GM12878 (cell line): ENCODE results near the gene SLC6A7. TPM values are rescaled to one million over a fixed set of nuclear protein-coding genes. Genes with fewer than 3 reads are reported as not detected.

ENCODE experiments used
- ATAC-seq: fragments of 200-7000 bp; cut with Tn5 transposase; 3 replicates; pipeline ENCODE4 v1.9.1; 2020; ENCODE audit warnings: mild to moderate bottlenecking, moderate library complexity
- BruUV-seq: library from RNA; stranded (reverse); fragments of 400-500 nt; replicated peaks from 2 replicates; lab custom pipeline; 2021; lab: Mats Ljungman, UMichigan
- CTCF ChIA-PET: fragments of 300-600 bp; sonication (Branson Sonifier 250); formaldehyde crosslinking; extraction: SDS; loops from one replicate; lab custom pipeline; 2021; ENCODE audit warnings: inconsistent platforms; lab: Yijun Ruan, JAX
- POLR2A ChIA-PET: fragments of 350-600 bp; formaldehyde crosslinking; extraction: SDS; loops from one replicate; lab custom pipeline; 2021; ENCODE audit warnings: inconsistent platforms; lab: Charles Lee
- RAD21 ChIA-PET: fragments of 300-600 bp; sonication (Branson Sonifier 250); formaldehyde crosslinking; loops from one replicate; lab custom pipeline; 2023; ENCODE audit warnings: antibody characterized with exemption; ENCODE audit not compliant: unreplicated experiment; lab: Charles Lee
- SMC1A ChIA-PET: fragments of 300-600 bp; sonication (Branson Sonifier 250); formaldehyde crosslinking; loops from one replicate; lab custom pipeline; 2023; ENCODE audit not compliant: unreplicated experiment, uncharacterized antibody; lab: Charles Lee
- DNase-seq: peaks from one replicate; pipeline ENCODE4 v3.0.0-alpha.2; 2011; ENCODE audit warnings: low read depth, low spot score
- FAIRE-seq: peaks from 3 replicates; lab custom pipeline; 2011; peaks lifted over from hg19 to GRCh38; lab: Jason Lieb, UNC
- H2AFZ ChIP-seq: 2 replicates; pipeline ENCODE4 v1.6.0; 2011; ENCODE audit warnings: low read depth, low read length, control low read depth; ENCODE audit not compliant: control insufficient read depth
- H3K27ac ChIP-seq: 2 replicates; pipeline ENCODE4 v1.5.1; 2011; ENCODE audit warnings: control low read depth; ENCODE audit not compliant: control insufficient read depth, insufficient read depth
- H3K27me3 ChIP-seq, 2 experiments: replicated peaks in 1 of 2; 2 replicates each; pipeline versions ENCODE4 v1.6.0 to v1.6.1; 2011; ENCODE audit warnings: low read length in 1 of 2; ENCODE audit not compliant: control insufficient read depth in 2 of 2, insufficient read depth in 2 of 2
- H3K36me3 ChIP-seq, 2 experiments: 2 replicates each; pipeline ENCODE4 v1.5.1; 2011; ENCODE audit warnings: low read length in 1 of 2; ENCODE audit not compliant: control insufficient read depth in 2 of 2, insufficient read depth in 2 of 2
- H3K4me1 ChIP-seq: 2 replicates; pipeline ENCODE4 v1.6.1; 2011; ENCODE audit warnings: mild to moderate bottlenecking, low read length, moderate library complexity, mixed read lengths; ENCODE audit not compliant: control insufficient read depth, insufficient read depth
- H3K4me2 ChIP-seq: 2 replicates; pipeline ENCODE4 v1.6.0; 2011; ENCODE audit warnings: control low read depth; ENCODE audit not compliant: control insufficient read depth, insufficient read depth
- H3K4me3 ChIP-seq: fragments of 200-600 bp; sonication (generic); 2 replicates; pipeline ENCODE4 v1.5.1; 2016
- H3K79me2 ChIP-seq: 2 replicates; pipeline ENCODE4 v1.6.0; 2011; ENCODE audit warnings: low read length; ENCODE audit not compliant: control insufficient read depth, insufficient read depth
- H3K9ac ChIP-seq: 2 replicates; pipeline ENCODE4 v1.8.0; 2011; ENCODE audit warnings: low read length, control low read depth, mixed read lengths; ENCODE audit not compliant: control insufficient read depth, insufficient read depth
- H3K9me3 ChIP-seq: replicated peaks from 3 replicates; pipeline ENCODE4 v1.5.1; 2011; ENCODE audit warnings: mild to moderate bottlenecking, low read length; ENCODE audit not compliant: control insufficient read depth, insufficient read depth
- H4K20me1 ChIP-seq: 2 replicates; pipeline ENCODE4 v1.6.0; 2011; ENCODE audit not compliant: control insufficient read depth, insufficient read depth
- POLR2A ChIP-seq: IDR thresholded peaks from 2 replicates; pipeline ENCODE4 v1.6.1; 2011; ENCODE audit warnings: low read depth, mild to moderate bottlenecking, low read length
- ZNF217 ChIP-seq: fragments of 450-650 bp; IDR thresholded peaks from 2 replicates; pipeline ENCODE4 v1.6.1; 2017; ENCODE audit warnings: antibody characterized with exemption, mild to moderate bottlenecking
- ZNF24 ChIP-seq: fragments of 450-650 bp; IDR thresholded peaks from 2 replicates; pipeline ENCODE4 v1.6.1; 2017; ENCODE audit warnings: antibody characterized with exemption, mild to moderate bottlenecking
- WGBS: methylation state at CpG from one replicate; pipeline ENCODE4 v1.1.6; 2016; ENCODE audit warnings: low lambda C conversion rate; ENCODE audit not compliant: insufficient replicate concordance, insufficient coverage; ENCODE audit errors: missing lambda C conversion rate; 5-methylcytosine and 5-hydroxymethylcytosine counted together
- in situ Hi-C: fragments of 300-500 bp; cut with MboI; formaldehyde crosslinking; loops from 9 replicates; pipeline ENCODE4 v1.14.3; 2018; ENCODE audit warnings: mixed read lengths
- intact Hi-C: fragments of 100-400 bp; cut with micrococcal nuclease; formaldehyde crosslinking; loops from one replicate; pipeline ENCODE4 v1.14.2; 2022; ENCODE audit not compliant: unreplicated experiment
- polyA plus RNA-seq, 11 experiments: library from polyadenylated mRNA; depleted of rRNA in 4 of 11; unstranded in 6 of 11; stranded (reverse) in 5 of 11; fragments of >200 nt; fragmentation: Nextera tagmentation in 4 of 11; fragmentation: Illumina TruSeq in 1 of 11; extraction: Ambion mirVana in 4 of 11; extraction: Trizol in 1 of 11; gene quantifications; 1 replicate in 1 of 11; 2 replicates in 10 of 11; pipeline versions ENCODE4 v1.2.1 to v1.2.3, GENCODE V29; 2011 to 2016; ENCODE audit warnings: inconsistent platforms in 2 of 11, missing spikeins in 2 of 11, low read depth in 1 of 11
- total RNA-seq, 4 experiments: library from RNA; depleted of rRNA in 3 of 4; stranded (reverse); fragments of >200 nt in 3 of 4; fragmentation: Illumina TruSeq in 1 of 4; extraction: Trizol in 1 of 4; gene quantifications; 2 replicates each; pipeline versions ENCODE4 v1.2.1 to v1.2.3, GENCODE V29; 2013 to 2021
- TF ChIP-seq, protein P1 (sequence below): fragments of 150-350 bp; IDR thresholded peaks from 2 replicates; pipeline ENCODE4 v1.6.1; 2016; ENCODE audit warnings: low read depth, low read length
- TF ChIP-seq, protein P2 (sequence below): fragments of 450-650 bp; IDR thresholded peaks from 2 replicates; pipeline ENCODE4 v1.6.1; 2017; ENCODE audit warnings: antibody characterized with exemption, mild to moderate bottlenecking, moderate library complexity

SLC6A7 gene
- total and polyA plus RNA-seq, 10 of the 15 experiments (the other 5 are each of a cell fraction or from before 2014, with no cell fraction given) = 0.01 to 0.15 (median 0.06) TPM; not detected in 7

DNA sequence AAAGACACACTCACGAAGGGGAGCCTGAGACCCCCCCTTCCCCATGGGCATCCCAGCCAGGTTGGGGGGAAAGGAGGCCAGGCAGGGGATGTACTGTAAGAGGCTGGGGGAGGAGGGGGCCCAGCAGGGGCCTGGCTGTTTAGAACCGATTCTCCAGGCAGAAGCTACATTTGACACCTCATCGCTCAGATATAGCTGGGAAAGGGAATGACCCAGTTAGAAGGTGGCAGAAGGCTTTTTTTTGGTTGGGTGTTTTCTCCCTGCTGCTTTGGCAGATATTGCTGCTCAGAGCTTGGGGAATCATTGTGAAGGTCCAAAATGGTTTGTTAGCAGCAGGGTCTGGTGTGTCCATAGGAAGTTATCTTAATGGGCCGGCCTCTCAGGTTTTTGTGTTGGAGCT is 17.3 kb upstream of the SLC6A7 start:
- intact Hi-C loops (no loop called here), in situ Hi-C loops (no loop called here)
- no peaks in the 10 kb centered on the region for H3K9me3 ChIP-seq
- WGBS = 43% methylated on average over 4 of the region's 4 CpGs
- no peaks in the 10 kb centered on the region; a peak in 2 of 4 replicates for H3K27me3 ChIP-seq
- H3K4me1 ChIP-seq = no peaks in the 10 kb centered on the region
- no peak overlapping the region for H3K4me2 ChIP-seq
- no peak for DNase-seq
- no peak overlapping the region for H2AFZ ChIP-seq
- POLR2A ChIA-PET = no interaction called here
- no peak for ATAC-seq
- RAD21 ChIA-PET = no interaction called here
- SMC1A ChIA-PET = interaction anchor here (0.6 to 1.7 kb wide), 4 partner anchors 10 to 358 kb away, joined by 3 to 7 read pairs (median 4); partner anchors contain the start of gene CD74
- no peak overlapping the region for H3K9ac ChIP-seq
- H3K27ac ChIP-seq = no peak overlapping the region
- no peak overlapping the region for H3K4me3 ChIP-seq
- H3K79me2 ChIP-seq = no peaks in the 10 kb centered on the region
- FAIRE-seq = no peak
- H3K36me3 ChIP-seq = no peaks in the 10 kb centered on the region
- no TSS peak for BruUV-seq
- CTCF ChIA-PET = interaction anchor here (1.0 to 9.3 kb wide), 4 partner anchors 10 to 46 kb away, joined by 3 to 68 read pairs (median 5); no protein-coding TSS in a partner anchor
- TF ChIP-seq, protein P1, sequence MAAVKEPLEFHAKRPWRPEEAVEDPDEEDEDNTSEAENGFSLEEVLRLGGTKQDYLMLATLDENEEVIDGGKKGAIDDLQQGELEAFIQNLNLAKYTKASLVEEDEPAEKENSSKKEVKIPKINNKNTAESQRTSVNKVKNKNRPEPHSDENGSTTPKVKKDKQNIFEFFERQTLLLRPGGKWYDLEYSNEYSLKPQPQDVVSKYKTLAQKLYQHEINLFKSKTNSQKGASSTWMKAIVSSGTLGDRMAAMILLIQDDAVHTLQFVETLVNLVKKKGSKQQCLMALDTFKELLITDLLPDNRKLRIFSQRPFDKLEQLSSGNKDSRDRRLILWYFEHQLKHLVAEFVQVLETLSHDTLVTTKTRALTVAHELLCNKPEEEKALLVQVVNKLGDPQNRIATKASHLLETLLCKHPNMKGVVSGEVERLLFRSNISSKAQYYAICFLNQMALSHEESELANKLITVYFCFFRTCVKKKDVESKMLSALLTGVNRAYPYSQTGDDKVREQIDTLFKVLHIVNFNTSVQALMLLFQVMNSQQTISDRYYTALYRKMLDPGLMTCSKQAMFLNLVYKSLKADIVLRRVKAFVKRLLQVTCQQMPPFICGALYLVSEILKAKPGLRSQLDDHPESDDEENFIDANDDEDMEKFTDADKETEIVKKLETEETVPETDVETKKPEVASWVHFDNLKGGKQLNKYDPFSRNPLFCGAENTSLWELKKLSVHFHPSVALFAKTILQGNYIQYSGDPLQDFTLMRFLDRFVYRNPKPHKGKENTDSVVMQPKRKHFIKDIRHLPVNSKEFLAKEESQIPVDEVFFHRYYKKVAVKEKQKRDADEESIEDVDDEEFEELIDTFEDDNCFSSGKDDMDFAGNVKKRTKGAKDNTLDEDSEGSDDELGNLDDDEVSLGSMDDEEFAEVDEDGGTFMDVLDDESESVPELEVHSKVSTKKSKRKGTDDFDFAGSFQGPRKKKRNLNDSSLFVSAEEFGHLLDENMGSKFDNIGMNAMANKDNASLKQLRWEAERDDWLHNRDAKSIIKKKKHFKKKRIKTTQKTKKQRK = no peak
- TF ChIP-seq POLR2A = no peak
- TF ChIP-seq ZNF217 = no peak
- TF ChIP-seq, protein P2, sequence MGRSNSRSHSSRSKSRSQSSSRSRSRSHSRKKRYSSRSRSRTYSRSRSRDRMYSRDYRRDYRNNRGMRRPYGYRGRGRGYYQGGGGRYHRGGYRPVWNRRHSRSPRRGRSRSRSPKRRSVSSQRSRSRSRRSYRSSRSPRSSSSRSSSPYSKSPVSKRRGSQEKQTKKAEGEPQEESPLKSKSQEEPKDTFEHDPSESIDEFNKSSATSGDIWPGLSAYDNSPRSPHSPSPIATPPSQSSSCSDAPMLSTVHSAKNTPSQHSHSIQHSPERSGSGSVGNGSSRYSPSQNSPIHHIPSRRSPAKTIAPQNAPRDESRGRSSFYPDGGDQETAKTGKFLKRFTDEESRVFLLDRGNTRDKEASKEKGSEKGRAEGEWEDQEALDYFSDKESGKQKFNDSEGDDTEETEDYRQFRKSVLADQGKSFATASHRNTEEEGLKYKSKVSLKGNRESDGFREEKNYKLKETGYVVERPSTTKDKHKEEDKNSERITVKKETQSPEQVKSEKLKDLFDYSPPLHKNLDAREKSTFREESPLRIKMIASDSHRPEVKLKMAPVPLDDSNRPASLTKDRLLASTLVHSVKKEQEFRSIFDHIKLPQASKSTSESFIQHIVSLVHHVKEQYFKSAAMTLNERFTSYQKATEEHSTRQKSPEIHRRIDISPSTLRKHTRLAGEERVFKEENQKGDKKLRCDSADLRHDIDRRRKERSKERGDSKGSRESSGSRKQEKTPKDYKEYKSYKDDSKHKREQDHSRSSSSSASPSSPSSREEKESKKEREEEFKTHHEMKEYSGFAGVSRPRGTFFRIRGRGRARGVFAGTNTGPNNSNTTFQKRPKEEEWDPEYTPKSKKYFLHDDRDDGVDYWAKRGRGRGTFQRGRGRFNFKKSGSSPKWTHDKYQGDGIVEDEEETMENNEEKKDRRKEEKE = no peak
- TF ChIP-seq ZNF24 = no peak
- no peaks in the 10 kb centered on the region for H4K20me1 ChIP-seq
